SK-N-SH treated with all-trans-retinoic acid at 6 μM for 48 hours (cell line): ENCODE data around the gene MVB12B.

ENCODE experiments used
- ATAC-seq: fragments of 200-7000 bp; cut with Tn5 transposase; 3 replicates; pipeline ENCODE4 v1.9.1; 2020; ENCODE audit warnings: mild to moderate bottlenecking, moderate library complexity
- ARNTL ChIP-seq: fragments of 450-650 bp; formaldehyde crosslinking; IDR thresholded peaks from 2 replicates; pipeline ENCODE4 v1.5.0; 2020; ENCODE audit warnings: low read depth, mild to moderate bottlenecking, moderate library complexity, borderline replicate concordance
- BACH2 ChIP-seq: fragments of 250-450 bp; sonication (Bioruptor Pico); IDR thresholded peaks from 2 replicates; pipeline ENCODE4 v1.9.0; 2021; ENCODE audit warnings: mild to moderate bottlenecking, borderline replicate concordance
- CSDC2 ChIP-seq: fragments of 250-450 bp; sonication (Bioruptor Pico); IDR thresholded peaks from 2 replicates; pipeline ENCODE4 v1.5.0; 2020; ENCODE audit warnings: mild to moderate bottlenecking, moderate library complexity
- CSRNP3 ChIP-seq: fragments of 250-450 bp; sonication (Bioruptor Pico); IDR thresholded peaks from 2 replicates; pipeline ENCODE4 v1.5.1; 2021; ENCODE audit warnings: mild to moderate bottlenecking, moderate library complexity
- ESRRG ChIP-seq: fragments of 250-450 bp; sonication (Bioruptor Pico); IDR thresholded peaks from 2 replicates; pipeline ENCODE4 v1.6.1; 2021; ENCODE audit warnings: mild to moderate bottlenecking
- GLIS3 ChIP-seq: fragments of 250-450 bp; sonication (Bioruptor Pico); IDR thresholded peaks from 2 replicates; pipeline ENCODE4 v1.5.0; 2020; ENCODE audit warnings: mild to moderate bottlenecking, moderate library complexity
- ISL1 ChIP-seq: fragments of 250-450 bp; sonication (Bioruptor Pico); IDR thresholded peaks from 2 replicates; pipeline ENCODE4 v2.1.2; 2022; ENCODE audit warnings: mild to moderate bottlenecking, moderate library complexity
- PATZ1 ChIP-seq: fragments of 250-450 bp; sonication (Bioruptor Pico); IDR thresholded peaks from 2 replicates; pipeline ENCODE4 v1.8.0; 2020; ENCODE audit warnings: mild to moderate bottlenecking, moderate library complexity, borderline replicate concordance
- PPARA ChIP-seq: fragments of 250-450 bp; sonication (Bioruptor Pico); IDR thresholded peaks from 2 replicates; pipeline ENCODE4 v1.5.0; 2020; ENCODE audit warnings: mild to moderate bottlenecking, borderline replicate concordance
- RARB ChIP-seq: fragments of 250-450 bp; sonication (Bioruptor Pico); IDR thresholded peaks from 2 replicates; pipeline ENCODE4 v1.8.0; 2021; ENCODE audit warnings: mild to moderate bottlenecking, moderate library complexity
- SNAI2 ChIP-seq: fragments of 250-450 bp; sonication (Bioruptor Pico); IDR thresholded peaks from 2 replicates; pipeline ENCODE4 v1.5.0; 2020; ENCODE audit warnings: mild to moderate bottlenecking, moderate library complexity
- TCF4 ChIP-seq: fragments of 250-450 bp; sonication (Bioruptor Pico); IDR thresholded peaks from 2 replicates; pipeline ENCODE4 v1.8.0; 2021; ENCODE audit warnings: mild to moderate bottlenecking, moderate library complexity, borderline replicate concordance
- TOX ChIP-seq: fragments of 250-450 bp; sonication (Bioruptor Pico); IDR thresholded peaks from 2 replicates; pipeline ENCODE4 v1.8.0; 2021; ENCODE audit warnings: mild to moderate bottlenecking, moderate library complexity, borderline replicate concordance
- TSHZ2 ChIP-seq: fragments of 250-450 bp; sonication (Bioruptor Pico); IDR thresholded peaks from 2 replicates; pipeline ENCODE4 v1.5.0; 2020; ENCODE audit warnings: mild to moderate bottlenecking, moderate library complexity
- ZC3H10 ChIP-seq: fragments of 250-450 bp; sonication (Bioruptor Pico); IDR thresholded peaks from 2 replicates; pipeline ENCODE4 v1.5.1; 2021; ENCODE audit warnings: mild to moderate bottlenecking, moderate library complexity
- ZNF565 ChIP-seq: fragments of 450-650 bp; formaldehyde crosslinking; conservative IDR thresholded peaks from 2 replicates; pipeline ENCODE4 v1.5.0; 2020; ENCODE audit warnings: low read depth, mild to moderate bottlenecking, moderate library complexity
- ZNF8 ChIP-seq: fragments of 450-650 bp; formaldehyde crosslinking; IDR thresholded peaks from 2 replicates; pipeline ENCODE4 v1.5.0; 2020; ENCODE audit warnings: mild to moderate bottlenecking, moderate library complexity
- TF ChIP-seq, protein P1 (sequence below): fragments of 250-450 bp; sonication (Bioruptor Pico); IDR thresholded peaks from 2 replicates; pipeline ENCODE4 v1.8.0; 2021; ENCODE audit warnings: low read depth, mild to moderate bottlenecking, moderate library complexity, borderline replicate concordance

The MVB12B gene

GRCh38 chr9:126423916-126424185 is 97.2 kb downstream of the MVB12B start:
- TF ChIP-seq ARNTL (CRISPR knock-in tag), result no peak
- TF ChIP-seq, protein P1, sequence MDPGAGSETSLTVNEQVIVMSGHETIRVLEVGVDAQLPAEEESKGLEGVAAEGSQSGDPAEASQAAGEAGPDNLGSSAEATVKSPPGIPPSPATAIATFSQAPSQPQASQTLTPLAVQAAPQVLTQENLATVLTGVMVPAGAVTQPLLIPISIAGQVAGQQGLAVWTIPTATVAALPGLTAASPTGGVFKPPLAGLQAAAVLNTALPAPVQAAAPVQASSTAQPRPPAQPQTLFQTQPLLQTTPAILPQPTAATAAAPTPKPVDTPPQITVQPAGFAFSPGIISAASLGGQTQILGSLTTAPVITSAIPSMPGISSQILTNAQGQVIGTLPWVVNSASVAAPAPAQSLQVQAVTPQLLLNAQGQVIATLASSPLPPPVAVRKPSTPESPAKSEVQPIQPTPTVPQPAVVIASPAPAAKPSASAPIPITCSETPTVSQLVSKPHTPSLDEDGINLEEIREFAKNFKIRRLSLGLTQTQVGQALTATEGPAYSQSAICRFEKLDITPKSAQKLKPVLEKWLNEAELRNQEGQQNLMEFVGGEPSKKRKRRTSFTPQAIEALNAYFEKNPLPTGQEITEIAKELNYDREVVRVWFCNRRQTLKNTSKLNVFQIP (CRISPR knock-in tag), result no peak
- no peak for TF ChIP-seq CSDC2 (CRISPR knock-in tag)
- no peak for ATAC-seq

GRCh38 chr9:126424511-126424910 is 97.9 kb downstream of the MVB12B start:
- TF ChIP-seq SNAI2 (CRISPR knock-in tag) (no peak), ISL1 (CRISPR knock-in tag) (no peak), ARNTL (CRISPR knock-in tag) (no peak), GLIS3 (CRISPR knock-in tag) (no peak), TOX (CRISPR knock-in tag) (no peak), RARB (CRISPR knock-in tag) (no peak), PATZ1 (CRISPR knock-in tag) (no peak), ESRRG (CRISPR knock-in tag) (no peak), ZNF565 (no peak), CSRNP3 (CRISPR knock-in tag) (no peak), ZNF8 (CRISPR knock-in tag) (no peak), TCF4 (no peak), TSHZ2 (CRISPR knock-in tag) (no peak), ZC3H10 (CRISPR knock-in tag) (no peak)
- ATAC-seq, result no peak

GRCh38 chr9:126428534-126429175 is 102.0 kb downstream of the MVB12B start:
- TF ChIP-seq GLIS3 (CRISPR knock-in tag) (no peak), BACH2 (no peak), PATZ1 (CRISPR knock-in tag) (no peak), PPARA (CRISPR knock-in tag) (no peak), TSHZ2 (CRISPR knock-in tag) (no peak), ZNF565 (no peak)
- TF ChIP-seq, all 23 proteins: peak for 0
- ATAC-seq, result no peak
